ENCODE data around the gene PPARG. TPM values are rescaled to one million over a fixed set of nuclear protein-coding genes. Genes with fewer than 3 reads are reported as not detected.
A peak's percentile ranks its signal among the peaks of the same experiment; 100 is the strongest.

The PPARG gene
- total and polyA plus RNA-seq, 10 donors: 5.5 to 28.0 (median 19.4) TPM

DNA sequence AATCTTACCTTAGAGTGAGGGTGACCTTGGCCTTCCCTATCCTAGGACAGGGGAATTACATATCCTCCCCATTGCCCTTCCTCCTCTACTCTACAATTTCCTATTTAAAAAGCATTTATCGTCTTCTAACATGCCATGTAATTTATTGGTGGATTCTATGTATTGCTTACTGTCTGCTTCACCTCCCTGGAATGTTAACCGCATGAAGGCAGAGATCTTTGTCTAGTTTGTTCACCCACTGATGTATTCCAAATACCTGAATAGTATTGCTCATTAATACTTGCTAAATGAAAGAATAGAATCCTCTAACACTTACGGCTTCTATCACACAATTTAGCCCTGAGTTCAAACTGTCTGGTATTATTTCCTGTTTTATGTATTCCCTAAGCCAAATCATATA lies 68.6 kb downstream of the PPARG start:
- Histone ChIP-seq H3K36me3 (no peaks in the 10 kb centered on the region), H3K27ac (no peak overlapping the region), H3K9me3 (peaks cover 0 to 10% (median 0%) of the 10 kb centered on the region in 8 donors), H3K4me1 (peaks cover 0 to 37% (median 9%) of the 10 kb centered on the region in 6 donors), H3K27me3 (replicated peaks in 1 of 7) (no peaks in the 10 kb centered on the region), H3K4me3 (no peak overlapping the region)
- DNase-seq: no peak
- TF ChIP-seq POLR2A (IDR thresholded peaks at IDR 0.05) (no peak), POLR2AphosphoS5 (IDR thresholded peaks at IDR 0.05) (no peak)
- TF ChIP-seq, protein P1, sequence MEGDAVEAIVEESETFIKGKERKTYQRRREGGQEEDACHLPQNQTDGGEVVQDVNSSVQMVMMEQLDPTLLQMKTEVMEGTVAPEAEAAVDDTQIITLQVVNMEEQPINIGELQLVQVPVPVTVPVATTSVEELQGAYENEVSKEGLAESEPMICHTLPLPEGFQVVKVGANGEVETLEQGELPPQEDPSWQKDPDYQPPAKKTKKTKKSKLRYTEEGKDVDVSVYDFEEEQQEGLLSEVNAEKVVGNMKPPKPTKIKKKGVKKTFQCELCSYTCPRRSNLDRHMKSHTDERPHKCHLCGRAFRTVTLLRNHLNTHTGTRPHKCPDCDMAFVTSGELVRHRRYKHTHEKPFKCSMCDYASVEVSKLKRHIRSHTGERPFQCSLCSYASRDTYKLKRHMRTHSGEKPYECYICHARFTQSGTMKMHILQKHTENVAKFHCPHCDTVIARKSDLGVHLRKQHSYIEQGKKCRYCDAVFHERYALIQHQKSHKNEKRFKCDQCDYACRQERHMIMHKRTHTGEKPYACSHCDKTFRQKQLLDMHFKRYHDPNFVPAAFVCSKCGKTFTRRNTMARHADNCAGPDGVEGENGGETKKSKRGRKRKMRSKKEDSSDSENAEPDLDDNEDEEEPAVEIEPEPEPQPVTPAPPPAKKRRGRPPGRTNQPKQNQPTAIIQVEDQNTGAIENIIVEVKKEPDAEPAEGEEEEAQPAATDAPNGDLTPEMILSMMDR (IDR thresholded peaks at IDR 0.05 in 8 of 11, conservative IDR thresholded peaks at IDR 0.05 in 3 of 11): no peak
- WGBS, 5 donors: 66 to 87% (median 81%) methylated on average over 3 of the region's 3 CpGs
- intact Hi-C loops (cut with DNase I; ENCODE audit: low total_unique reads): no loop called here

DNA sequence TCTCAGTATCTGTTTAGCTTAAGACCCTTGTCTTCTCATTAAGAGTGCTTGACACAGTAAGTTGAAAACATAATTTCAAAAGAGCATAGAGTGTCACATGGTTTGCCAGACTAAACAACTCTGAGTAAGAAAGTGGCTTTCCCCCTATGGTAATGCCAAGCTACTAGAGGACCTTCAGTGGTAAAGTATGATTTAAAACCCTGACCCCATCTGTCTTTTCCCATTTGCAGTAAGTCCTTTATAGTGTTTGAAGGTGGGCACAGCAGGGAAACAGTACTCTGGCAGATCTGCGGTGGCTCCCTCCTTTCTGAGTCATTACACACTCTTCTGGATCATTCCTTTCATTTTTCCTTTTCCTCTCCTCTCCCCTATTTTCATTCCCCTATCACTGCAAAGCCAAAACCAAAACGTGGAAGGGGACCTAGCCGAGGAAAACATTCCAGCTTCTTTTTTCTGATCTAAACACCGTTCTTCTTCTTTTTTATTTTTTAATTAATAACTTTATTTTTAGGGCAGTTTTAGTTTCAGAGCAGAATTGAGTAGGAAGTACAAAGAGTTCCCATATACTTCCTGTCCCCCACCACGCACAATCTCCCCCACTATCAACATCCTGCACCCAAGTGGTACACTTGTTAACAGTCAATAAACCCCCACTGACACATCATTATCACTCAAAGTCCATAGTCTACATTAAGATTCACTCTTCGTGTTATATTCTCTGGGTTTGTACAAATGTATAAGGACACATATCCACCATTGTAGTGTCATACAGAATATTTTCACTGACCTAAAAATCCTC lies 74.7 kb downstream of the PPARG start:
- WGBS, 5 donors: 17 to 33% (median 24%) methylated on average over 6 of the region's 6 CpGs

DNA sequence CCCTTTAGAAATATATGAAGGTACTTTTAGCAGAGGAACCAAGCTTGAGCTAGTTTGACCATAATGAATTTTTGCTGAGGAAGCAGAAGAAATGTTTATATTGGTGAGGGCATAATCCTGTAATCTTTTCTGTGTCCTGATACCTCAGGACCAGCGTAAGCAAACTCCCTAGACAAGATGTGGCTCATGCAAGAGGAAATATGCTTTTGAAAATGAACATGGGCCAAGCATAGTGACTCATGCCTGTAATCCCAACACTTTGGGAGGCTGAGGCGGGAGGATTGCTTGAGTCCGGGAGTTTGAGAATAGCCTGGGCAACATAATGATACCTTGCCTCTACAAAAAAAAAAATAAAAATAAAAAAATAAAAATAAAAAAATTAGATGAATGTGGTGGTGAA lies 78.5 kb downstream of the PPARG start:
- peaks cover 0 to 9% (median 0%) of the 10 kb centered on the region in 8 donors for H3K9me3 ChIP-seq
- 90 to 98% (median 93%) methylated on average over 3 of the region's 3 CpGs for WGBS, 5 donors

More for the DNA sequence above, 74.7 kb downstream of the PPARG start:
- TF ChIP-seq POLR2AphosphoS5 (IDR thresholded peaks at IDR 0.05) (no peak), POLR2A (IDR thresholded peaks at IDR 0.05) (no peak)
- TF ChIP-seq, protein P1 (IDR thresholded peaks at IDR 0.05 in 8 of 11, conservative IDR thresholded peaks at IDR 0.05 in 3 of 11): no peak
- intact Hi-C loops (cut with DNase I; ENCODE audit: low total_unique reads): no loop called here
- peak overlapping the region in 5 of 8 donors; percentile 32 to 62 (median 44) for H3K27ac ChIP-seq
- H3K36me3 ChIP-seq: no peaks in the 10 kb centered on the region
- no peak for DNase-seq
- peaks cover 0 to 19% (median 0%) of the 10 kb centered on the region in 8 donors for H3K9me3 ChIP-seq
- H3K27me3 ChIP-seq (replicated peaks in 1 of 7): no peaks in the 10 kb centered on the region
- no peak overlapping the region for H3K4me3 ChIP-seq
- H3K4me1 ChIP-seq: peaks cover 0 to 14% (median 3%) of the 10 kb centered on the region in 6 donors

DNA sequence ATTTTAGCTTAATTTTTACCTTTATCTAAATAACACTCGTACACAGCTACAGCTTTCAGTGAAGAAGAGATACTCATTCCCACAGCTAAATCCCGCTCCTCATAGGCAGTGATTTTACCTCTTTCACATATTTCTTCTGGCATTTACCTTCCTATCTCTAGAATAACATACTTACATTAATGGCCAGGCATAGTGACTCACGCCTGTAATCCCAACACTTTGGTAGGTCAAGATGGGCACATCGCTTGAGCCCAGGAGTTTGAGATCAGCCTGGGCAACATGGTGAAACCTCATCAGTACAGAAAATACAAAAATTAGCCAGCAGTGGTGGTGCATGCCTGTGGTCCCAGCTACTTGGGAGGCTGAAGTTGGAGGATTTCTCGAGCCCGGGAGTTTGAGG lies 80.2 kb downstream of the PPARG start:
- 94 to 99% (median 95%) methylated on average over 6 of the region's 6 CpGs for WGBS, 5 donors
- intact Hi-C loops (cut with DNase I; ENCODE audit: low total_unique reads): no loop called here

More for the DNA sequence above, 78.5 kb downstream of the PPARG start:
- intact Hi-C loops (cut with DNase I; ENCODE audit: low total_unique reads): no loop called here
- TF ChIP-seq, protein P1 (IDR thresholded peaks at IDR 0.05 in 8 of 11, conservative IDR thresholded peaks at IDR 0.05 in 3 of 11): no peak
- TF ChIP-seq POLR2A (IDR thresholded peaks at IDR 0.05) (no peak), POLR2AphosphoS5 (IDR thresholded peaks at IDR 0.05) (no peak)
- H3K4me1 ChIP-seq: peaks cover 0 to 17% (median 7%) of the 10 kb centered on the region in 6 donors
- no peaks in the 10 kb centered on the region for H3K27me3 ChIP-seq (replicated peaks in 1 of 7)
- H3K4me3 ChIP-seq: no peak overlapping the region
- no peak for DNase-seq
- no peak overlapping the region for H3K27ac ChIP-seq
- no peaks in the 10 kb centered on the region for H3K36me3 ChIP-seq

More for the DNA sequence above, 80.2 kb downstream of the PPARG start:
- Histone ChIP-seq H3K4me1 (peaks cover 0 to 9% (median 2%) of the 10 kb centered on the region in 6 donors), H3K36me3 (no peaks in the 10 kb centered on the region), H3K27me3 (replicated peaks in 1 of 7) (no peaks in the 10 kb centered on the region), H3K9me3 (peaks cover 0 to 9% (median 0%) of the 10 kb centered on the region in 8 donors), H3K4me3 (no peak overlapping the region), H3K27ac (no peak overlapping the region)
- TF ChIP-seq, protein P1 (IDR thresholded peaks at IDR 0.05 in 8 of 11, conservative IDR thresholded peaks at IDR 0.05 in 3 of 11): no peak
- TF ChIP-seq POLR2A (IDR thresholded peaks at IDR 0.05) (no peak), POLR2AphosphoS5 (IDR thresholded peaks at IDR 0.05) (no peak)
- no peak for DNase-seq

All from spleen (tissue), 11 donors.